ENCODE results near the gene GPR119. TPM values are rescaled to one million over a fixed set of nuclear protein-coding genes. Genes with fewer than 3 reads are reported as not detected.
"Not testable (repeated sequence)": the region's sequence is repeated elsewhere in the genome, so short reads cannot be mapped to it uniquely, and the experiment has no call there.

GPR119 gene
- total RNA-seq, 1 experiment from 2014 or later, result not detected

DNA sequence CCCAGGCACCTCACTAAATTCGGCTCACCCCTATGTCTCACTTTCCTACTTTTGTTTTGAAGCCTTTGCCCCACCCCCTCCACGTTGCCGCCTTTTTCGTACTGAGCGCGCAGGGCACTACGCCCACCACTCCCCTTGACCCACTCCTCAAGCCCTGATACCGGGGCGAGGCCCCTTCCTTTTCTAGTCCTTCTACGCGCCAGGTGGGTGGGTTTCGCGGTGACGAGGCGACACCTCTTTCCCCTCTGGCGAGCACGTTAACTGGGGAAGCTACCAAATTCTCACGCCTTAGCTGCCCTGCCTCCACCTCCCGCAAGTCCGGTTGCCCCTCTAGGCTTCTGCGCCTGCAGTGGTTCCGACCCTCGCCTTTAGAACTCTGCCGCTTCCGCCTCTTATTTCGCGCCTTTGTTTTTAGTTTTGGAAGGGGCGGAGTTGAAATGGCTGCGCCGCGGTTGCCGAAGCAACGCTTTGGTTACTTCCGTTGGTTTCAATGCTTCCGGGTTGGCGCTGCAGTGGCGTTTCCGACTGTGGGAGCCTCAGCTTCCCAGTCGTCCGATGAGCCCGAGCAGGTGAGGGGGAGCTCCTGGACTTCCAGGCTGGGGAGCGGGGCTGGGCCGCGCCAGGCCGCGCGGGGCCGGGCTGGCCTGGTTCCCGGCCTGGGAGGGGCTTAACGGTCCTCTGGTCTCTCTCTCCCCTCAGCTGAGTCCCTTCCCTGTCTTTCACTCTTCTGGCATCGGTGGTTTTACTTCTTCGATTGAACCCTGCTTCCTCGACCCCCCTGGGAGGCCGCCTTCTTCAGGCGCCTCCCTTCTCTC is 45.9 kb downstream of the GPR119 start, which contains the start of gene SLC25A14:
SLC25A14 (plus strand) TSS at position 512 of the 815 bp plus-strand sequence. CDS start 360 bp downstream, outside the sequence.
- DNase-seq (ENCODE audit: extremely low read depth, low read depth), result peak; percentile 65

- not testable (repeated sequence) for DNase-seq (ENCODE audit: extremely low read depth, low read depth)
These were observed 46.6 kb downstream of the GPR119 start for GRCh38 chrX:130338869-130339268.

DNA sequence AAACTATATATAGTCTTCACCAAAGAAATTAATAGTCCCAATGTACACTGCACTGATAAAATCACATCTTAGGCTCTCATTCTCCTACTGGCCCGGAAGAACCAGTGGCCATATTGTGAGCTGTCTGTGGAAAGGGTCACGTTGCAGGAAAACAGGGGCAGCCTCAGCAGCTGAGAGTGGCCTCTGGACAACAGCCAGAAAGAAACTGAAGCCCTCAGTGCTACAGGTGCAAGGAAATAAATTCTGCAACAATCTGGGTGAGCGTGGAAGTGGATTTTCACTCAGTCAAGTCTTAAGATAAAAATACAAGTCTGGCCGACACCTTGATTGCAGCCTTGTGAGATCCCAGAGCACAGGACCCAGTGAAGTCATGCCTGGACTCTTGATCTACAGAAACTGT is 48.9 kb downstream of the GPR119 start:
- no peak for DNase-seq (ENCODE audit: extremely low read depth, low read depth)

Other genes starting within 250 kb of the GPR119 start
- gene AIFM1, start 219.8 kb downstream of the GPR119 start, total RNA-seq (2014; rRNA removed; shearing (Covaris generic)), result 36.3 and 45.7 TPM in 2 replicates
- gene RAB33A, start 213.7 kb downstream of the GPR119 start, total RNA-seq (2014; rRNA removed; shearing (Covaris generic)), result not detected in 2 replicates
- gene ZNF280C, start 116.8 kb downstream of the GPR119 start, total RNA-seq (2014; rRNA removed; shearing (Covaris generic)), result 32.8 and 34.2 TPM in 2 replicates
- 15.8 and 19.0 TPM in 2 replicates for gene SLC25A14, start 45.8 kb downstream of the GPR119 start, total RNA-seq (2014; rRNA removed; shearing (Covaris generic))
- 42.7 and 46.8 TPM in 2 replicates for gene RBMX2, start 16.3 kb upstream of the GPR119 start, total RNA-seq (2014; rRNA removed; shearing (Covaris generic))